GM12878 (cell line): Measurements from ENCODE around the gene SYCP2. TPM values are rescaled to one million over a fixed set of nuclear protein-coding genes. Genes with fewer than 3 reads are reported as not detected.

Experiments
- DPF2 ChIP-seq: fragments of 450-650 bp; IDR thresholded peaks from 2 replicates; pipeline ENCODE4 v1.6.1; 2017; ENCODE audit warnings: mild to moderate bottlenecking
- E2F4 ChIP-seq: IDR thresholded peaks from 2 replicates; pipeline ENCODE4 v1.6.1; 2012; ENCODE audit warnings: low read depth, low read length, improper control_type of control experiment
- E4F1 ChIP-seq: fragments of 450-650 bp; IDR thresholded peaks from 2 replicates; pipeline ENCODE4 v1.6.1; 2018; ENCODE audit warnings: borderline replicate concordance, mild to moderate bottlenecking; ENCODE audit not compliant: partially characterized antibody
- EZH2 ChIP-seq: IDR thresholded peaks from 2 replicates; pipeline ENCODE4 v1.6.1; 2012; ENCODE audit warnings: low read depth, mild to moderate bottlenecking, control low read depth, inconsistent platforms, low read length, borderline replicate concordance; ENCODE audit not compliant: control insufficient read depth
- FOXM1 ChIP-seq: IDR thresholded peaks from 2 replicates; pipeline ENCODE4 v1.6.1; 2012; ENCODE audit warnings: low read depth, mild to moderate bottlenecking, inconsistent platforms, low read length, moderate library complexity
- IRF3 ChIP-seq: fragments of 450-650 bp; IDR thresholded peaks from 2 replicates; pipeline ENCODE4 v1.6.1; 2014; ENCODE audit warnings: mild to moderate bottlenecking
- MLLT1 ChIP-seq: fragments of 450-650 bp; IDR thresholded peaks from 2 replicates; pipeline ENCODE4 v1.6.1; 2016; ENCODE audit warnings: mild to moderate bottlenecking
- MXI1 ChIP-seq: fragments of 150-350 bp; IDR thresholded peaks from 2 replicates; pipeline ENCODE4 v1.6.1; 2011; ENCODE audit warnings: low read depth, mild to moderate bottlenecking, inconsistent platforms, low read length, improper control_type of control experiment
- MYC ChIP-seq: IDR thresholded peaks from 2 replicates; pipeline ENCODE4 v1.6.1; 2011; ENCODE audit warnings: mild to moderate bottlenecking, low read length, moderate library complexity, inconsistent platforms; ENCODE audit not compliant: insufficient read depth, insufficient replicate concordance, insufficient read length, severe bottlenecking
- NFIC ChIP-seq: IDR thresholded peaks from 2 replicates; pipeline ENCODE4 v1.6.1; 2012; ENCODE audit warnings: low read depth, mild to moderate bottlenecking, inconsistent platforms, low read length, moderate library complexity
- NR2F1 ChIP-seq: fragments of 450-650 bp; conservative IDR thresholded peaks from 2 replicates; pipeline ENCODE4 v1.6.1; 2017; ENCODE audit warnings: mild to moderate bottlenecking
- SKIL ChIP-seq: fragments of 450-650 bp; IDR thresholded peaks from 2 replicates; pipeline ENCODE4 v1.6.1; 2017; ENCODE audit warnings: mild to moderate bottlenecking, low read depth, inconsistent platforms; ENCODE audit not compliant: poor library complexity, severe bottlenecking
- YY1 ChIP-seq: IDR thresholded peaks from 2 replicates; pipeline ENCODE4 v1.6.1; 2011; ENCODE audit warnings: low read depth, mild to moderate bottlenecking, low read length
- ZNF687 ChIP-seq: fragments of 450-650 bp; IDR thresholded peaks from 2 replicates; pipeline ENCODE4 v1.6.1; 2017; ENCODE audit warnings: mild to moderate bottlenecking, moderate library complexity
- polyA plus RNA-seq, 11 experiments: library from polyadenylated mRNA; depleted of rRNA in 4 of 11; unstranded in 6 of 11; stranded (reverse) in 5 of 11; fragments of >200 nt; fragmentation: Nextera tagmentation in 4 of 11; fragmentation: Illumina TruSeq in 1 of 11; extraction: Ambion mirVana in 4 of 11; extraction: Trizol in 1 of 11; gene quantifications; 1 replicate in 1 of 11; 2 replicates in 10 of 11; pipeline versions ENCODE4 v1.2.1 to v1.2.3, GENCODE V29; 2011 to 2016; ENCODE audit warnings: inconsistent platforms in 2 of 11, missing spikeins in 2 of 11, low read depth in 1 of 11
- total RNA-seq, 4 experiments: library from RNA; depleted of rRNA in 3 of 4; stranded (reverse); fragments of >200 nt in 3 of 4; fragmentation: Illumina TruSeq in 1 of 4; extraction: Trizol in 1 of 4; gene quantifications; 2 replicates each; pipeline versions ENCODE4 v1.2.1 to v1.2.3, GENCODE V29; 2013 to 2021

SYCP2 gene
- total and polyA plus RNA-seq, 10 of the 15 experiments (the other 5 are each of a cell fraction or from before 2014, with no cell fraction given) = 0.01 to 0.18 (median 0.09) TPM; not detected in 2

GRCh38 chr20:59940129-59940955 is 6.9 kb upstream of the SYCP2 start, which contains the start of the genes FAM217B and PPP1R3D (continued):
- TF ChIP-seq MLLT1 = no peak; the same call in 1 of the 2 replicates
- TF ChIP-seq FOXM1 = no peak
- TF ChIP-seq EZH2 = no peak
- peak; percentile 98 for TF ChIP-seq ZNF687
- no peak for TF ChIP-seq E2F4
- TF ChIP-seq MXI1 = peak; percentile 62; the same call in 1 of the 2 replicates
- TF ChIP-seq SKIL = no peak
- TF ChIP-seq DPF2 = peak; percentile 81
- TF ChIP-seq YY1 = peak; percentile 29; the same call in 1 of the 2 replicates
- TF ChIP-seq NFIC = no peak; the same call in 1 of the 2 replicates
- no peak; the same call in 1 of the 2 replicates for TF ChIP-seq NR2F1
- TF ChIP-seq MYC = peak; percentile 41
- no peak for TF ChIP-seq E4F1
- no peak for TF ChIP-seq IRF3
